ENCODE results near the gene TMEM198.

DNA sequence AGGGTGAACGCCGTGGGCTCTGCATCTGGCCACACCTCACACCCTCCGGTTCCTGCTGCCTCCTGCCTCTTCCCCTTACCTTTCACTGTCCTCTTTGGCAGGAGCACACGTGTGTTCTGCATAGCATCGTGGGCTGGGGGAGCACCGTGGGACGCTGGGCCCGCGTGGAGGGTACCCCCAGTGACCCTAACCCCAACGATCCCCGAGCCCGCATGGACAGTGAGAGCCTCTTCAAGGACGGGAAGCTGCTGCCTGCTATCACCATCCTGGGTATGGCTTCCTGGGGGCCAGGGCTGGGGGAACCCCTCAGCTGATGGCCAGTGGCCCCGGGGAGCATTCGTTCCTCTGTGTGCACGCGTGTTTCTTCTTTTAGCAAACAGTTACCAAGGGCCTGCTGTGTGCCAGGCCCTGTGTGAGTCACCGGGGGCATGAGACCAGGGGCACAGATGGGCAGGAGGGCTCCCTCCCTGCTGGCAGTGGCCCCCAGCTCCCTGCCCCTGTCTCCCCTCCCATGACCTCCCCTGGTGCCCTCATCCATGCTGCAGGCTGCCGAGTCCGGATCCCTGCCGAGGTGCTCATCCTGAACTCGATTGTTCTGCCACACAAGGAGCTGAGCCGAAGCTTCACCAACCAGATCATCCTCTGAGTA lies 37.6 kb upstream of the TMEM198 start:
- TF ChIP-seq, protein P1, sequence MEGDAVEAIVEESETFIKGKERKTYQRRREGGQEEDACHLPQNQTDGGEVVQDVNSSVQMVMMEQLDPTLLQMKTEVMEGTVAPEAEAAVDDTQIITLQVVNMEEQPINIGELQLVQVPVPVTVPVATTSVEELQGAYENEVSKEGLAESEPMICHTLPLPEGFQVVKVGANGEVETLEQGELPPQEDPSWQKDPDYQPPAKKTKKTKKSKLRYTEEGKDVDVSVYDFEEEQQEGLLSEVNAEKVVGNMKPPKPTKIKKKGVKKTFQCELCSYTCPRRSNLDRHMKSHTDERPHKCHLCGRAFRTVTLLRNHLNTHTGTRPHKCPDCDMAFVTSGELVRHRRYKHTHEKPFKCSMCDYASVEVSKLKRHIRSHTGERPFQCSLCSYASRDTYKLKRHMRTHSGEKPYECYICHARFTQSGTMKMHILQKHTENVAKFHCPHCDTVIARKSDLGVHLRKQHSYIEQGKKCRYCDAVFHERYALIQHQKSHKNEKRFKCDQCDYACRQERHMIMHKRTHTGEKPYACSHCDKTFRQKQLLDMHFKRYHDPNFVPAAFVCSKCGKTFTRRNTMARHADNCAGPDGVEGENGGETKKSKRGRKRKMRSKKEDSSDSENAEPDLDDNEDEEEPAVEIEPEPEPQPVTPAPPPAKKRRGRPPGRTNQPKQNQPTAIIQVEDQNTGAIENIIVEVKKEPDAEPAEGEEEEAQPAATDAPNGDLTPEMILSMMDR (IDR thresholded peaks at IDR 0.05; ENCODE audit: poor library complexity, severe bottlenecking) = no peak
- TF ChIP-seq POLR2AphosphoS5 (IDR thresholded peaks at IDR 0.05) = no peak
- TF ChIP-seq EZH2 (IDR thresholded peaks at IDR 0.05; ENCODE audit: borderline replicate concordance, insufficient read depth, low read length, poor library complexity, severe bottlenecking) = no peak
- no peak for TF ChIP-seq RAD21 (conservative IDR thresholded peaks at IDR 0.05)
- no peak for TF ChIP-seq TAF1 (IDR thresholded peaks at IDR 0.05; ENCODE audit: low read depth)
- TF ChIP-seq SMC3 (conservative IDR thresholded peaks at IDR 0.05; ENCODE audit: poor library complexity) = no peak
- TF ChIP-seq, protein P2, sequence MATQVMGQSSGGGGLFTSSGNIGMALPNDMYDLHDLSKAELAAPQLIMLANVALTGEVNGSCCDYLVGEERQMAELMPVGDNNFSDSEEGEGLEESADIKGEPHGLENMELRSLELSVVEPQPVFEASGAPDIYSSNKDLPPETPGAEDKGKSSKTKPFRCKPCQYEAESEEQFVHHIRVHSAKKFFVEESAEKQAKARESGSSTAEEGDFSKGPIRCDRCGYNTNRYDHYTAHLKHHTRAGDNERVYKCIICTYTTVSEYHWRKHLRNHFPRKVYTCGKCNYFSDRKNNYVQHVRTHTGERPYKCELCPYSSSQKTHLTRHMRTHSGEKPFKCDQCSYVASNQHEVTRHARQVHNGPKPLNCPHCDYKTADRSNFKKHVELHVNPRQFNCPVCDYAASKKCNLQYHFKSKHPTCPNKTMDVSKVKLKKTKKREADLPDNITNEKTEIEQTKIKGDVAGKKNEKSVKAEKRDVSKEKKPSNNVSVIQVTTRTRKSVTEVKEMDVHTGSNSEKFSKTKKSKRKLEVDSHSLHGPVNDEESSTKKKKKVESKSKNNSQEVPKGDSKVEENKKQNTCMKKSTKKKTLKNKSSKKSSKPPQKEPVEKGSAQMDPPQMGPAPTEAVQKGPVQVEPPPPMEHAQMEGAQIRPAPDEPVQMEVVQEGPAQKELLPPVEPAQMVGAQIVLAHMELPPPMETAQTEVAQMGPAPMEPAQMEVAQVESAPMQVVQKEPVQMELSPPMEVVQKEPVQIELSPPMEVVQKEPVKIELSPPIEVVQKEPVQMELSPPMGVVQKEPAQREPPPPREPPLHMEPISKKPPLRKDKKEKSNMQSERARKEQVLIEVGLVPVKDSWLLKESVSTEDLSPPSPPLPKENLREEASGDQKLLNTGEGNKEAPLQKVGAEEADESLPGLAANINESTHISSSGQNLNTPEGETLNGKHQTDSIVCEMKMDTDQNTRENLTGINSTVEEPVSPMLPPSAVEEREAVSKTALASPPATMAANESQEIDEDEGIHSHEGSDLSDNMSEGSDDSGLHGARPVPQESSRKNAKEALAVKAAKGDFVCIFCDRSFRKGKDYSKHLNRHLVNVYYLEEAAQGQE (IDR thresholded peaks at IDR 0.05; ENCODE audit: borderline replicate concordance) = no peak
- TF ChIP-seq EP300 (conservative IDR thresholded peaks at IDR 0.05; ENCODE audit: poor library complexity, severe bottlenecking) = no peak
